Osteocyte (in vitro differentiated cells): ENCODE results near the gene ZDHHC17. TPM values are rescaled to one million over a fixed set of nuclear protein-coding genes. Genes with fewer than 3 reads are reported as not detected.
A peak's percentile ranks its signal among the peaks of the same experiment; 100 is the strongest.

Experiments
- DNase-seq: peaks from one replicate; pipeline ENCODE4 v3.0.0; 2021; ENCODE audit warnings: mixed read lengths; ENCODE audit not compliant: unreplicated experiment; ENCODE audit errors: extremely low spot score
- H3K27ac Mint-ChIP-seq: one replicate; pipeline ENCODE4 v1.8.0; 2021; ENCODE audit warnings: mild to moderate bottlenecking, mixed read lengths; ENCODE audit not compliant: unreplicated experiment
- H3K27me3 Mint-ChIP-seq: one replicate; pipeline ENCODE4 v1.8.0; 2021; ENCODE audit warnings: mixed read lengths; ENCODE audit not compliant: unreplicated experiment
- H3K36me3 Mint-ChIP-seq: one replicate; pipeline ENCODE4 v1.8.0; 2021; ENCODE audit warnings: mixed read lengths; ENCODE audit not compliant: unreplicated experiment
- H3K4me1 Mint-ChIP-seq: one replicate; pipeline ENCODE4 v1.8.0; 2021; ENCODE audit warnings: mixed read lengths; ENCODE audit not compliant: unreplicated experiment
- H3K4me3 Mint-ChIP-seq: one replicate; pipeline ENCODE4 v1.8.0; 2021; ENCODE audit warnings: mild to moderate bottlenecking, moderate library complexity, mixed read lengths; ENCODE audit not compliant: unreplicated experiment
- H3K9me3 Mint-ChIP-seq: one replicate; pipeline ENCODE4 v1.8.0; 2021; ENCODE audit warnings: mixed read lengths; ENCODE audit not compliant: unreplicated experiment
- total RNA-seq: library from RNA; stranded (reverse); gene quantifications from 2 replicates; pipeline ENCODE4 v1.2.1, GENCODE V29; 2021
- TF ChIP-seq, protein P1 (sequence below): fragments of 200-600 bp; sonication (generic); IDR thresholded peaks from 2 replicates; pipeline ENCODE4 v1.5.0; 2021; ENCODE audit warnings: antibody characterized with exemption, mild to moderate bottlenecking, moderate library complexity

Gene ZDHHC17
- total RNA-seq, 1 donor from 2014 or later: 44.3 TPM

DNA sequence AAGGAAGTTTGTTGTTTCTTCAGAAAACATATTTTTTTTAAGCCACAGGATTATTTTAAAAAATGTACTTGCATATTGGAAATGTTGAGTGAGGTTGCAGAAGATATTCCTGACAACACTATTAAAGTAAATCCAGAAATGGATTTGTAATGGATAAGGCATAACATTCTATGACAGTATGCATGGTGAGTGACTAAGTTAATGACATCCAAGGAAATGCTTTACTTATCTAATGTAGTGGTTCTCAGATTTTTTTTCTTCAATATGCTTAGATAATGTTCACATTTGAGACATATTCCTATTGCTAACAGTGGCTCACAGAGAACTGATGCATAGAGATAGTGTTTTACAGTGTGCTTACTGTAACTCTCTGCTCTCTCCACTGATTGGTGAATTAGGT is 49.4 kb downstream of the ZDHHC17 start:
- TF ChIP-seq, protein P1, sequence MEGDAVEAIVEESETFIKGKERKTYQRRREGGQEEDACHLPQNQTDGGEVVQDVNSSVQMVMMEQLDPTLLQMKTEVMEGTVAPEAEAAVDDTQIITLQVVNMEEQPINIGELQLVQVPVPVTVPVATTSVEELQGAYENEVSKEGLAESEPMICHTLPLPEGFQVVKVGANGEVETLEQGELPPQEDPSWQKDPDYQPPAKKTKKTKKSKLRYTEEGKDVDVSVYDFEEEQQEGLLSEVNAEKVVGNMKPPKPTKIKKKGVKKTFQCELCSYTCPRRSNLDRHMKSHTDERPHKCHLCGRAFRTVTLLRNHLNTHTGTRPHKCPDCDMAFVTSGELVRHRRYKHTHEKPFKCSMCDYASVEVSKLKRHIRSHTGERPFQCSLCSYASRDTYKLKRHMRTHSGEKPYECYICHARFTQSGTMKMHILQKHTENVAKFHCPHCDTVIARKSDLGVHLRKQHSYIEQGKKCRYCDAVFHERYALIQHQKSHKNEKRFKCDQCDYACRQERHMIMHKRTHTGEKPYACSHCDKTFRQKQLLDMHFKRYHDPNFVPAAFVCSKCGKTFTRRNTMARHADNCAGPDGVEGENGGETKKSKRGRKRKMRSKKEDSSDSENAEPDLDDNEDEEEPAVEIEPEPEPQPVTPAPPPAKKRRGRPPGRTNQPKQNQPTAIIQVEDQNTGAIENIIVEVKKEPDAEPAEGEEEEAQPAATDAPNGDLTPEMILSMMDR: no peak
- Mint-ChIP-seq H3K4me3 (no peak overlapping the region), H3K9me3 (no peaks in the 10 kb centered on the region), H3K27me3 (no peaks in the 10 kb centered on the region), H3K36me3 (peaks cover 34% of the 10 kb centered on the region), H3K4me1 (no peaks in the 10 kb centered on the region), H3K27ac (no peak overlapping the region)
- DNase-seq: no peak

DNA sequence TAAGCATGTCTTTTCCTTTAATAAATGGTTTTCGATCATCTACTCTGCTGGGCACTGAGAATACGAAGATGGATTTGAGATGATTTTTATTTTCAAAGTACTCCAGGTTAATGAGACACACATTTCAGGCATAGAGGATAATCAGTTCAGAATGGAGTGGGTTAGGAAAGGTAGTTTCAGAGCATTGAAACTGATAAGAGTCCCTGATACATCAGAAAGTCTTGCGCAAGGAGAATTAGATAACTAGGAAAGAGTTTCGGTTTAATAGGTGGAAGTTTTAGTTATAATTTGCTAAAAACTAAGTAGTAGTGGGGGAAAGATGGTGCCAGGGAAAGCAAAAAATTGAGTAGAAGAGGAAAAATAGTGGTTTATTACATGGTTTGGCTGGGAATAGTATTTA is 50.1 kb downstream of the ZDHHC17 start:
- TF ChIP-seq, protein P1: no peak
- Mint-ChIP-seq H3K36me3 (peaks cover 35% of the 10 kb centered on the region), H3K4me1 (no peaks in the 10 kb centered on the region), H3K27me3 (no peaks in the 10 kb centered on the region), H3K27ac (no peak overlapping the region), H3K9me3 (no peaks in the 10 kb centered on the region), H3K4me3 (no peak overlapping the region)
- DNase-seq: no peak

DNA sequence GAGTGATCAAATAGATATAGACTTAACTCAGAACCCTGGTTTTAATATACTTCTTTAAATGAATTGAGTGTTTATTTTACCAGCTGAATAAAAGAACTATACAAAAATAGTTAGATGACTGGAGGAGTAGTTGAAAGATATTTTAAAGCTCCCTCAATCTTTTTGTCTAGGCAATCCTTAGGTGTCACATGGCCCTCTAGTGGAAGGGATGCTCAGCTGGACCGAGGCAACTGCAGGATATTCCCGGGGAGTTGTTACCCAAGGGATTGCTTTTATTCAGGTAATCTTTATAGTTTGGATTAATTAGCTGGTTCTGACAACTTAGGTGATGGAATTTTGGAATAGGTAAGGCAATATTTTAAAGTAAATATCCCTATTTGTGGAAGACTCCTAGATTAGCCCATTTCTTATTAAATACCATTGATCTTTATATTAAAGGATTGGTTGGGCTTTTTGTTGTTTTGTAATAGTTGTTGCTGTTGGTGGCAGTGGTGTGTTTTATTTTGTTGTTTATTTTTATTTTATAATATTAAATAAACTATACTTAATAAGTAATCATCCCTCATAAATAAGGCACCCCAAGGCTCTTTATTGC is 57.1 kb downstream of the ZDHHC17 start:
- H3K9me3 Mint-ChIP-seq: no peaks in the 10 kb centered on the region
- peaks cover 4% of the 10 kb centered on the region for H3K4me1 Mint-ChIP-seq
- no peak overlapping the region for H3K4me3 Mint-ChIP-seq
- H3K27me3 Mint-ChIP-seq: no peaks in the 10 kb centered on the region
- H3K27ac Mint-ChIP-seq: no peak overlapping the region
- H3K36me3 Mint-ChIP-seq: peaks cover 21% of the 10 kb centered on the region
- TF ChIP-seq, protein P1: peak; percentile 66
- DNase-seq: no peak

DNA sequence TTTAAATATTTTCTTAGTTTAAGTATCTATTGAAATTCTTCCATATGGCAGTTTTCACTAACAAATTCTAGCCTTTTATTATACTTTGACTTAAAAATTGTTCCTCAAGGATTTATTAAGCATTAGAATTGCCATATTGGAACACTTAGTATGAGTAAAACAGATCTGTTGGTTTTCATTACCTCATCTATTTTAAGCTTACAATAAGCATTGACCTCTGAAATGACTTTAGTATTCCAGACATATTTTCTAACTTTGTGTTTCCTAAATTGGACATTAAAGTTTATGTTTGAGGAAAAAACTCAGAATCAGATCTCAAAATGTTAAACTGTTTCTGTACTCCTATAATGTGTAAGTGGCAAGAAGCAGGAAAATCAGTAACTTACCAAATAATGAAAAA is 66.5 kb downstream of the ZDHHC17 start:
- DNase-seq: no peak
- TF ChIP-seq, protein P1: no peak
- H3K9me3 Mint-ChIP-seq: no peaks in the 10 kb centered on the region
- peaks cover 26% of the 10 kb centered on the region for H3K36me3 Mint-ChIP-seq
- H3K4me1 Mint-ChIP-seq: peaks cover 11% of the 10 kb centered on the region
- H3K27me3 Mint-ChIP-seq: no peaks in the 10 kb centered on the region
- H3K27ac Mint-ChIP-seq: peak overlapping the region; percentile 58
- H3K4me3 Mint-ChIP-seq: no peak overlapping the region

DNA sequence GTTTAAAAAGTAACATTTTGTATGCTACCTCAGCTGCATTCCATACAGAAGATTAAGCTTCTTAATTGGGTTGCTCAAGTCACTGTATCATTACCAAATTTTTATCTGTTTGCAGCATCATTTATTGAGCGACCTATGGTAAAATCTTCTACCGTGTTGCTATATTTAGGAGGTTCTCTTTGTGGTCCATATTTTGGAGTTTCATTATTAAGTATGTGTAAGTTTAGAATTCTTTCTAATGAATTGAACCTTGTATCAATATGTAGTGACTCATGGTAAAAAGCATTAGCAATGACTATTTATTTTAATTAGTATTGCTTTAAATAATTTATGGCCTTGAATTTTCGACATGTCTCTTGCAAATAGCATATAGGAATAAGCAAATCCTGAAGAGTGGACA is 72.7 kb downstream of the ZDHHC17 start:
- Mint-ChIP-seq H3K4me3 (no peak overlapping the region), H3K4me1 (no peaks in the 10 kb centered on the region), H3K27me3 (no peaks in the 10 kb centered on the region), H3K36me3 (peaks cover 15% of the 10 kb centered on the region), H3K27ac (no peak overlapping the region), H3K9me3 (no peaks in the 10 kb centered on the region)
- TF ChIP-seq, protein P1: no peak
- DNase-seq: no peak
